ENCODE measurements around the gene RHOBTB3. TPM values are rescaled to one million over a fixed set of nuclear protein-coding genes. Genes with fewer than 3 reads are reported as not detected.

The RHOBTB3 gene
- total RNA-seq, 4 donors from 2014 or later = 40.1 to 95.7 (median 71.0) TPM

DNA sequence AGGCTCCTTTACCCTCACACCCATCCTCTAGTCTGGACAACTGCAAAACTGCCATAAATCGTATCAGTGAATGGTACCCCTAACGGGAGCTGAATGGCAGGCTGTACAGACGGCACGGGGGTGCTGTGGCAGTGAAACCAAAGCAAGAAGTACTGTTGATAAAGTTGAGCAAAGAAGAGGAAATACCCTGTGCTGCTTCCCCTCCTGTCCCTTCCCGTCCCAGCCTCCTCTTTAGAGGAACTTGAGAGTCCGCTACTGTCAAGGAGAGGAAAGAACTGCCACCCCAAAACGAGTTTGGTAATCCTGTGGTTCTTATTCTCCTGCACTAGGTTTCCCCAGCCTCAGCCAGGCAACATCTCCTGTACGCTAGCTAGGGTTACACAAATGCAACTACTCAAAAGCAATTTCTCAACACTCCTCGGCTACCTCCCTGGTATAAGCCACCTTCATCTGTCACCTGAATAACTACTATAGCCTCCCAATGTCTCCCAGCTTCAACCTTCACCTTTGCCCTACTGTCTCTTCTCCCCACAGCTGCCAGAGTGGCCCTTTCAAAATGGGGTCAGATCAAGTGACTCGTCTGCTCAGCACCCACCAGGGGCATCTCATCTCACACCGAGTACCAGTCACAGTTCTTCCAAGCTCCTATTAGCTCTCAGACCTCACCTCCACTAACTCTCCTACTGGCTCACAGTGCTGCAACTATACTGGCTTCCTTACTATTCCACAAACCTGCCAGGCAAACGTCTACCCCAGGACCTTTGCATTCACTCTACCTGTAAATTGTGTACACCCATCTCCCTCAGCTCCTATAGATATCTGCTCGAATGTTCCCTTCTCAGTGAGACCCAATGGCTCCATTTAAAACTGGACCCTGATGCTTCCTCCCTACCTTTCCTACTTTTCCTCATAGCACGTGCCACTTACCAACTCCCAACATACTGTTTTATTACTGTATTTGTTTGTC lies 87.3 kb downstream of the RHOBTB3 start:
- Histone ChIP-seq H3K27ac (peak overlapping the region; percentile 14 to 65 (median 52)), H3K4me1 (peaks cover 0 to 65% (median 7%) of the 10 kb centered on the region in 4 donors), H3K4me3 (peak overlapping the region; percentile 7 to 94 (median 50)), H3K36me3 (peaks cover 0 to 21% (median 0%) of the 10 kb centered on the region in 3 donors), H3K27me3 (no peaks in the 10 kb centered on the region), H3K9me3 (no peaks in the 10 kb centered on the region)
- DNase-seq = peak in 2 of 3 donors; percentile 55 to 66
- TF ChIP-seq POLR2A (IDR thresholded peaks at IDR 0.05) = no peak
- TF ChIP-seq, protein P1, sequence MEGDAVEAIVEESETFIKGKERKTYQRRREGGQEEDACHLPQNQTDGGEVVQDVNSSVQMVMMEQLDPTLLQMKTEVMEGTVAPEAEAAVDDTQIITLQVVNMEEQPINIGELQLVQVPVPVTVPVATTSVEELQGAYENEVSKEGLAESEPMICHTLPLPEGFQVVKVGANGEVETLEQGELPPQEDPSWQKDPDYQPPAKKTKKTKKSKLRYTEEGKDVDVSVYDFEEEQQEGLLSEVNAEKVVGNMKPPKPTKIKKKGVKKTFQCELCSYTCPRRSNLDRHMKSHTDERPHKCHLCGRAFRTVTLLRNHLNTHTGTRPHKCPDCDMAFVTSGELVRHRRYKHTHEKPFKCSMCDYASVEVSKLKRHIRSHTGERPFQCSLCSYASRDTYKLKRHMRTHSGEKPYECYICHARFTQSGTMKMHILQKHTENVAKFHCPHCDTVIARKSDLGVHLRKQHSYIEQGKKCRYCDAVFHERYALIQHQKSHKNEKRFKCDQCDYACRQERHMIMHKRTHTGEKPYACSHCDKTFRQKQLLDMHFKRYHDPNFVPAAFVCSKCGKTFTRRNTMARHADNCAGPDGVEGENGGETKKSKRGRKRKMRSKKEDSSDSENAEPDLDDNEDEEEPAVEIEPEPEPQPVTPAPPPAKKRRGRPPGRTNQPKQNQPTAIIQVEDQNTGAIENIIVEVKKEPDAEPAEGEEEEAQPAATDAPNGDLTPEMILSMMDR (IDR thresholded peaks at IDR 0.05) = no peak

DNA sequence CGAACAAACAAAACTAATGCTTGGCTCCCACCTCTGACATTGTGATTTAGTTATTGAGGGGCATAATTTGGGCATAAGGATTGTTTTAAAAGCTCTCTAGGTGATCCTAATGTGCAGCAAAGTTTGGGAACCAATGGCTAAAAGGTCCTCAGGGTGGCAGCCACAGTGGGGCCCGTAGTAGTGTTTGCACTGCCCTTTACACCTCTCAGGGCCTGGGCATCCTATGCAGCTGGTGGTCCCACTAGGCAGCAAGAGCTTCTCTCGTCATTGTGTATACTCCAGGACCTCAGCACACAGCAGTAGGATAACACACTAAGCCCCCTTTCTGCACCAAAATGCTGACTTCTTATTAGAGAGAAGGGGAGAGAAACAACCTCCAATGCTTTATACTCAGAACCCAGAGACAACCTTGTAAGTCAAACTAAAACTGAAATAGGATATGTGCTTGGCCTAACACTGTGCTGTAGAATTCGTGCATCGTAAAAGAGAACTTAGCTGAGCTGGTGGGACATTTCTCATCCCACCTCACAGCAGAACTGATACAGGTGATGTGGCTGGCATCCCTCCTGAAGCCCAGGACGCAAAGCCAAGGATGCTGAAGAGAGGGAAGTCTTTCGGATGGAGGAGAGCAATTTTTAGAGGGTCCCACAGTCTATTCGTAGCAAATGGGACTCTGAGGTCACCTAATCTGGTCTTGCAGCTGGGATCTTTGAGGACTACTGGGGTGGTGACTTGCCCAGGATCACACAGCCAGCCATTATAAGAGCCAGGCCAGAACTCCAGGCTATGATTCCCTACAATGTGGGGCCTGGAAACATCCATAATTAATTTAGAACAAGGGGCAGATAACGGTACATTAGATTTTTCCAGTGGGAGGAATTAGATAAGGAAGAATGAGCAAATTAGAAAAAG lies 90.2 kb downstream of the RHOBTB3 start:
- H3K27ac ChIP-seq = peak overlapping the region; percentile 79 to 93 (median 92)
- H3K36me3 ChIP-seq = no peaks in the 10 kb centered on the region
- no peaks in the 10 kb centered on the region for H3K27me3 ChIP-seq
- peak overlapping the region; percentile 56 to 94 (median 68) for H3K4me3 ChIP-seq
- H3K4me1 ChIP-seq = peaks cover 6 to 74% (median 10%) of the 10 kb centered on the region in 4 donors
- DNase-seq = no peak
- TF ChIP-seq POLR2A (IDR thresholded peaks at IDR 0.05) = no peak
- TF ChIP-seq, protein P1 (IDR thresholded peaks at IDR 0.05) = no peak
- no peaks in the 10 kb centered on the region for H3K9me3 ChIP-seq

DNA sequence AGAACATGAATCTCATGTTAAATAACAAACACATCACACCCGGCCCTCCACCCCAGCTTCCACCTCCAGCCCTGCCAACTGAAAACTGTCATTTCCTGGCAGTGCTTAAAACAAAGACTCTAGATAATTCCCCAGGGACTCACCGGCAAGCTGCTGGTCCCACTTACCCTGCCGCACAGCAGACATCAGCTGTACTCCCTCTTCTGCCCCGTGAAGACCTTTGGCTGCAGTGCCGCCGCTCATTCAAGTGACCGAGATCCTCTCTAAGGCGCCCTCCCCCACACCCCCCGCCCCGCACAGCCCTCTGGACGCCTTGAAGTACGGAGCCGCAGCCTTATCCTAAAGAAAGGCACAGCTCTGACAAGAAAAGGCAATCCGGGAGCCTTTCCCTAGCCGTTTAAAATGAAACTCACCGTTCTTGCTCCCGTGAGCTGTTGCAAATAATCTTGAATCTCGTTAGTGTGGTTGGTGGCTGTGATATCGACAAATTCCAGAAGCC lies 91.0 kb downstream of the RHOBTB3 start:
- Histone ChIP-seq H3K9me3 (no peaks in the 10 kb centered on the region), H3K4me3 (peak overlapping the region; percentile 56 to 94 (median 68)), H3K27me3 (no peaks in the 10 kb centered on the region), H3K4me1 (peaks cover 6 to 72% (median 10%) of the 10 kb centered on the region in 4 donors), H3K27ac (peak overlapping the region; percentile 79 to 93 (median 92)), H3K36me3 (no peaks in the 10 kb centered on the region)
- peak; percentile 70 to 84 (median 80) for DNase-seq
- TF ChIP-seq, protein P1 (IDR thresholded peaks at IDR 0.05) = no peak
- no peak for TF ChIP-seq POLR2A (IDR thresholded peaks at IDR 0.05)

DNA sequence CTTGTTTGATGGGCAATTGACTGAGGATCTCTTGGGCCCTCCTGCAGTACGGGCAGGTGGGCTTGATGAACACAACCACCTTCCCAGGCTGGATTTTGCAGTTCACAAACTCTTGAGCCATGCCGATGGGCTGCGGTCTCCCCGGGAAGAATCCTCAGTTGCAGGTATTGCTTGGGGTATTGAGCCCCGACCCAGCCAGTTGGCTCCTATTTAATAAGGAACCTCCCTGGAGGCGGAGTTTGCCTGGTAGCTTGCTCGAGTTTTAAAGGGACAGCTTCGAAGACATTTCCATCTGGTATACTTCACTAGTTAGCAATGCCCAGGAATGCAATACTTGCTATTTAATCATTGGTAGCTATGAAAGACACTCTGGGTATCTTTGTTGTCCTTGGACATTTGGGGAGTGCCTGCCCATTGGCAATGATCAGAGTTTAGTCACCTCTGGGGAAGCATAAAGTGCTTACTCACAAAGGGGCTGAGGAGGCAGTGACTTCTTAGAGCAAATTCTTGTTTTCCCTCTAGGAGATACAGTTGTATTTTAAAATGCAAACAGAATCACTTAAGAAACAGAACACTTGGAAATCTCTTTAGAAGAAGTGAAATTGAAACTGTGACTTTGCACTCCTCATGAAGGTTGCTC lies 91.5 kb downstream of the RHOBTB3 start, which contains the start of gene GLRX:
GLRX (minus strand) TSS at position 185 of the 640 bp plus-strand sequence; CDS start at position 121, 64 bp downstream.
- Histone ChIP-seq H3K9me3 (no peaks in the 10 kb centered on the region), H3K4me3 (peak within 1 kb of the TSS; percentile 56 to 94 (median 68)), H3K27ac (peak within 1 kb of the TSS; percentile 79 to 93 (median 92)), H3K4me1 (peaks cover 6 to 70% (median 10%) of the 10 kb centered on the region in 4 donors), H3K36me3 (no peaks in the 10 kb centered on the region), H3K27me3 (no peaks in the 10 kb centered on the region)
- DNase-seq = peak; percentile 80 to 94 (median 87)
- peak; percentile 94 for TF ChIP-seq POLR2A (IDR thresholded peaks at IDR 0.05)
- TF ChIP-seq, protein P1 (IDR thresholded peaks at IDR 0.05) = no peak
